Fibroblast of skin of left quadriceps (primary cell): Measurements from ENCODE around the gene CSTA.
A peak's percentile ranks its signal among the peaks of the same experiment; 100 is the strongest.

Experiments used
- DNase-seq, 2 experiments: peaks; one replicate each; pipeline ENCODE4 v3.0.0-alpha.2; 2013; ENCODE audit warnings: low read depth in 2 of 2

Gene CSTA

GRCh38 chr3:122377975-122378374 lies 52.9 kb downstream of the CSTA start:
- DNase-seq = no peak

- peak; percentile 70 for DNase-seq
These were observed 58.0 kb downstream of the CSTA start, which contains the start of gene MIX23 for GRCh38 chr3:122382888-122383666. MIX23 (minus strand) TSS chr3:122383231; CDS start chr3:122383224, 7 bp downstream.

- DNase-seq = peak; percentile 69 to 74
These were observed 59.0 kb downstream of the CSTA start, which contains the start of gene FAM162A for GRCh38 chr3:122383771-122384697. FAM162A (plus strand) TSS chr3:122384182; CDS start chr3:122384266, 84 bp downstream.

GRCh38 chr3:122387709-122388108 lies 62.7 kb downstream of the CSTA start:
- no peak for DNase-seq

- DNase-seq = no peak
These were observed 64.1 kb downstream of the CSTA start for GRCh38 chr3:122389197-122389596.

- no peak for DNase-seq
These were observed 64.8 kb downstream of the CSTA start for GRCh38 chr3:122389892-122390291.

GRCh38 chr3:122390665-122391064 lies 65.6 kb downstream of the CSTA start:
- DNase-seq = no peak
